ENCODE results near the gene PTCH2.

DNA sequence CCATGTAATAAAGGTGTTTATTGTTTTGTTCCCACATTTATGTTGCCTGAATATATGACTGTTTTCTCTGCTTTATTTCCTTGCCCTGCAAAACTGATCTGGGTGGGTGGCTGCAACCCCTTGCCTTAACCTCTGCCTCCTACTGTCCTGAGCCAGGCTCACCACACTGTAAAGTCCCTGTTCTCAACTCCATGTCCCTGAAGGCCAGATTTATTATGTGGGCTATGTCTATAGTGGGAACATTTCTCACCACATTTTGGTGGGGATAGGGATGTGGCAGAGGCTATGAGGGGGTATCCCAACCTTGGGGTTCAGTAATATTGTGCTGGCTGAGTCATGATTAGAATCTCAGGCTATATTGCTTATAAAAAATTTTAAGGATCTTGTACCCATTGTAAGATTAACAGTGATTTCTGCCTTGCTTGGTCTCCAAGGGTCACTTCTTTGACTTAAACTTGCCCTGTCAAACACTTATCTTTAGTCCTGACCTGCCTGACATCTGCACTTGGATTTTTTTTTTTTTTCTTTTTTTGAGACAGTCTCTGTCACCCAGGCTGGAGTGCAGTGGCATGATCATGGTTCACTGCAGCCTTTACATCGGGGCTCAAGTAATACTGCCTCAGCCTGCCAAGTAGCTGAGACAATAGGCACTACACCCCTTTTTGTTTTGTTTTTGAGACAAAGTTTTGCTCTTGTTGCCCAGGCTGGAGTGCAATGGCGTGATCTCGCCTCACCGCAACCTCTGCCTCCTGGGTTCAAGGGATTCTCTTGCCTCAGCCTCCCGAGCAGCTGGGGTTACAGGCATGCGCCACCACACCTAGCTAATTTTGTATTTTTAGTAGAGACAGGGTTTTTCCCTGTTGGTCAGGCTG, 64.1 kb downstream of the PTCH2 start:
- no peak; the same call in none of the 2 replicates for TF ChIP-seq POLR2A (IDR thresholded peaks at IDR 0.05; ENCODE audit: low read depth, low read length)
- no peak for TF ChIP-seq TAF1 (IDR thresholded peaks at IDR 0.05; ENCODE audit: borderline replicate concordance, low read depth, low read length)

Data from GM12892 (cell line).